ENCODE measurements around the gene RTL3.

Gene RTL3

GRCh38 chrX:78618987-78619386, 40.1 kb downstream of the RTL3 start:
- DNase-seq (ENCODE audit: low read depth), result no peak

- DNase-seq (ENCODE audit: low read depth), result no peak
Measured at GRCh38 chrX:78614264-78614663, 44.9 kb downstream of the RTL3 start.
